ENCODE results near the gene PRKCB. TPM values are rescaled to one million over a fixed set of nuclear protein-coding genes. Genes with fewer than 3 reads are reported as not detected.

PRKCB gene
- total and polyA plus RNA-seq, 2 experiments from 2014 or later: 3.7 to 16.4 TPM

DNA sequence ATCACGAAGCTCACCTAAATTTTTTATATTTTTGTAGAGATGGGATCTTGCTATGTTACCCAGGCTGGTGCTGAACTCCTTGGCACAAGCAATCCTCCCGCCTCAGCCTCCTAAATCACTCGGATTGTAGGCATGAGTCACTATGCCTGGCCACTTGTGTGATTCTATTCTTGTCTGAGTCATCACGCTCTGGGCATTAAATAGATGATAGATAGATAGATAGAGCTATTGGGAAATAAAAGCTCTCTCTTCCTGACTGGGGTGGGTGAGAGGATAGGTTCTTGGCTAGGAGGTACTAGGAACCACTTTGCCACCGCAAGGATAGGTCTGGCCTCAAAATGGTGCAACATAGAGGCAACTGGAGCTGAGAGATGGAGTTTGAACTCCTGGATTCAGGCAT, 399.0 kb downstream of the PRKCB start:
- Histone ChIP-seq H3K79me2 (replicated peaks; ENCODE audit: insufficient read depth) (no peaks in the 10 kb centered on the region), H2AFZ (no peak overlapping the region), H3K9me2 (ENCODE audit: insufficient read depth) (peaks cover 8% of the 10 kb centered on the region; the same call in 1 of the 2 replicates), H3K36me3 (ENCODE audit: insufficient read depth) (no peaks in the 10 kb centered on the region; the same call in 1 of the 2 replicates), H3K4me1 (ENCODE audit: insufficient read depth) (no peaks in the 10 kb centered on the region), H3K27ac (ENCODE audit: low read depth) (no peak overlapping the region), H3K4me3 (no peak overlapping the region), H4K20me1 (replicated peaks; ENCODE audit: insufficient read depth) (no peaks in the 10 kb centered on the region), H3F3A (replicated peaks; ENCODE audit: low read depth) (no peaks in the 10 kb centered on the region), H3K4me2 (no peak overlapping the region), H3K27me3 (ENCODE audit: insufficient read depth) (no peaks in the 10 kb centered on the region)
- no peak for ATAC-seq
- Mint-ChIP-seq H3K4me3 (no peak overlapping the region), H3K4me1 (no peaks in the 10 kb centered on the region), H3K27me3 (ENCODE audit: insufficient read depth, low read depth, poor library complexity) (peaks cover 3% of the 10 kb centered on the region), H3K36me3 (ENCODE audit: low read depth) (peaks cover 7% of the 10 kb centered on the region; the same call in 2 of the 3 replicates), H3K27ac (no peak overlapping the region), H3K9me3 (peaks cover 18% of the 10 kb centered on the region)
- no peak for TF ChIP-seq ZNF462 (CRISPR knock-in tag; IDR thresholded peaks at IDR 0.05)
- DNase-seq (ENCODE audit: low spot score): no peak

DNA sequence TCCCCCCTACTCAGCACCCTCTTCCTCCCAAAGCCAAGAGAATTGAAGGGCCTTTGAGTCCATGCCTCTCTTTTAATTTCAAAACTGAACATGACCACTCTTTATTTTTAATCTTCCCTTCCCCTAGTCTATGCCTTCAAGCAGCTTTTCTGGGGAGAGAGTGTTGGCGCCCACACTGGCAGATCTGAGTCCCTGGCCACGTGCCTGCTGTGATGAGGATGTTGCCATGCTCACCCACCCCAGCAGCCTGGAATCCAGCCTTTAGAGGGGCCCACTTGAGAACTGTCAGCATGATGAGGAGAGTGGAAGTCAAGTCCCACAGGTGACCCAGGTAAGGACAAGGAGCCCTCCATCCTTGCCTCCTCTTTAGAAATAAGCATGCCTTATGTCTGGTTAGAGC, 400.0 kb downstream of the PRKCB start:
- Mint-ChIP-seq H3K27me3 (ENCODE audit: insufficient read depth, low read depth, poor library complexity) (peaks cover 3% of the 10 kb centered on the region), H3K27ac (no peak overlapping the region), H3K4me1 (no peaks in the 10 kb centered on the region), H3K9me3 (peaks cover 21% of the 10 kb centered on the region), H3K4me3 (no peak overlapping the region), H3K36me3 (ENCODE audit: low read depth) (peaks cover 7% of the 10 kb centered on the region; the same call in 2 of the 3 replicates)
- Histone ChIP-seq H3K4me1 (ENCODE audit: insufficient read depth) (no peaks in the 10 kb centered on the region), H3K27me3 (ENCODE audit: insufficient read depth) (no peaks in the 10 kb centered on the region), H3F3A (replicated peaks; ENCODE audit: low read depth) (no peaks in the 10 kb centered on the region), H3K4me2 (no peak overlapping the region), H3K36me3 (ENCODE audit: insufficient read depth) (no peaks in the 10 kb centered on the region; the same call in 1 of the 2 replicates), H3K9me2 (ENCODE audit: insufficient read depth) (peaks cover 8% of the 10 kb centered on the region; the same call in 1 of the 2 replicates), H3K4me3 (no peak overlapping the region), H4K20me1 (replicated peaks; ENCODE audit: insufficient read depth) (no peaks in the 10 kb centered on the region), H3K27ac (ENCODE audit: low read depth) (no peak overlapping the region), H3K79me2 (replicated peaks; ENCODE audit: insufficient read depth) (no peaks in the 10 kb centered on the region), H2AFZ (no peak overlapping the region)
- ATAC-seq: no peak
- no peak for DNase-seq (ENCODE audit: low spot score)
- TF ChIP-seq ZNF114 (CRISPR knock-in tag; IDR thresholded peaks at IDR 0.05) (no peak), ZNF462 (CRISPR knock-in tag; IDR thresholded peaks at IDR 0.05) (no peak), ZNF331 (CRISPR knock-in tag; IDR thresholded peaks at IDR 0.05; ENCODE audit: low read depth) (no peak), STAT1 (IDR thresholded peaks at IDR 0.05; ENCODE audit: unreplicated experiment) (no peak), POLR2AphosphoS5 (IDR thresholded peaks at IDR 0.05; ENCODE audit: low read depth) (no peak), NANOG (IDR thresholded peaks at IDR 0.05; ENCODE audit: borderline replicate concordance) (no peak)
